HEK293T (cell line): Measurements from ENCODE around the gene CDH6.

Experiments
- CTCF ChIA-PET: fragments of 350-600 bp; formaldehyde crosslinking; extraction: SDS; loops from one replicate; lab custom pipeline; 2021; ENCODE audit warnings: antibody characterized with exemption, inconsistent platforms; lab: Yijun Ruan, JAX
- POLR2A ChIA-PET: fragments of 350-600 bp; formaldehyde crosslinking; extraction: SDS; loops from one replicate; lab custom pipeline; 2020; ENCODE audit warnings: antibody characterized with exemption, inconsistent platforms; lab: Yijun Ruan, JAX
- DNase-seq: peaks from one replicate; pipeline ENCODE4 v3.0.0; 2012; ENCODE audit warnings: mixed read lengths; ENCODE audit errors: extremely low spot score
- ARNT ChIP-seq: fragments of 450-650 bp; IDR thresholded peaks from 2 replicates; pipeline ENCODE4 v1.6.1; 2017; ENCODE audit warnings: mild to moderate bottlenecking
- BHLHE40 ChIP-seq: fragments of 450-650 bp; IDR thresholded peaks from 2 replicates; pipeline ENCODE4 v1.6.1; 2016; ENCODE audit warnings: mild to moderate bottlenecking, moderate library complexity, borderline replicate concordance
- CTBP1 ChIP-seq: fragments of 450-650 bp; IDR thresholded peaks from 2 replicates; pipeline ENCODE4 v1.6.1; 2016; ENCODE audit warnings: borderline replicate concordance
- ELF4 ChIP-seq: fragments of 450-650 bp; IDR thresholded peaks from 2 replicates; pipeline ENCODE4 v1.6.1; 2017; ENCODE audit warnings: antibody characterized with exemption
- FOXA1 ChIP-seq: fragments of 450-650 bp; IDR thresholded peaks from 2 replicates; pipeline ENCODE4 v1.6.1; 2016; ENCODE audit warnings: mild to moderate bottlenecking
- FOXK2 ChIP-seq: fragments of 450-650 bp; IDR thresholded peaks from 2 replicates; pipeline ENCODE4 v1.6.1; 2016; ENCODE audit warnings: mild to moderate bottlenecking
- FOXM1 ChIP-seq: fragments of 450-650 bp; IDR thresholded peaks from 2 replicates; pipeline ENCODE4 v1.6.1; 2017; ENCODE audit warnings: mild to moderate bottlenecking, borderline replicate concordance
- HDGF ChIP-seq: fragments of 450-650 bp; IDR thresholded peaks from 2 replicates; pipeline ENCODE4 v1.6.1; 2017; ENCODE audit warnings: antibody characterized with exemption, borderline replicate concordance
- L3MBTL2 ChIP-seq: fragments of 450-650 bp; conservative IDR thresholded peaks from 2 replicates; pipeline ENCODE4 v1.6.1; 2016; ENCODE audit warnings: mild to moderate bottlenecking
- LEF1 ChIP-seq: fragments of 450-650 bp; IDR thresholded peaks from 2 replicates; pipeline ENCODE4 v1.6.1; 2017; ENCODE audit warnings: mild to moderate bottlenecking, borderline replicate concordance
- NFRKB ChIP-seq: fragments of 450-650 bp; IDR thresholded peaks from 2 replicates; pipeline ENCODE4 v1.6.1; 2016; ENCODE audit warnings: mild to moderate bottlenecking, moderate library complexity
- PKNOX1 ChIP-seq: fragments of 450-650 bp; IDR thresholded peaks from 2 replicates; pipeline ENCODE4 v1.6.1; 2016
- SP1 ChIP-seq: fragments of 450-650 bp; IDR thresholded peaks from 2 replicates; pipeline ENCODE4 v1.6.1; 2017
- SUZ12 ChIP-seq: fragments of 450-650 bp; IDR thresholded peaks from 2 replicates; pipeline ENCODE4 v1.6.1; 2016; ENCODE audit warnings: mild to moderate bottlenecking
- TARDBP ChIP-seq: fragments of 450-650 bp; IDR thresholded peaks from 2 replicates; pipeline ENCODE4 v1.6.1; 2016
- ZNF384 ChIP-seq: fragments of 450-650 bp; IDR thresholded peaks from 2 replicates; pipeline ENCODE4 v1.6.1; 2016

The CDH6 gene

DNA sequence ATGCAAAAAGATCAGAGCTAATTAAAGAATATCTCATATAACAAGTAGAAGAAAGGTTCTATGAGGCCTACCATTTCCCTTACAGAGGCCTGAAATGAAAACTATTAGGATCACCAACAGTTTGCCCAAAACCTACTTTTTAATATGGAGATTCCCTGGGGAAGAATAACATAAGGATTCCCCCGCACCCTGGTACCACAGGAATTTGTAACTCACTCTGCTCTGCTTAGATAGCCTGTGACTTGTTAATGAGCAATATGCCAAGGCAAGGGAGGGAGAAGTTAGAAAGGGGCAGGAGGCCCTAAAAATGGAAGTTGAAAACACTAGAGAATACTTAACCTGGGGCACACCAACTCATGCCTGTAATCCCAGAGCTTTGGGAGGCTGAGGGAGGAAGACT is 107.0 kb downstream of the CDH6 start:
- no peak for DNase-seq
- ChIA-PET POLR2A (no interaction called here), CTCF (no interaction called here)
- TF ChIP-seq CTBP1 (no peak), LEF1 (no peak)

DNA sequence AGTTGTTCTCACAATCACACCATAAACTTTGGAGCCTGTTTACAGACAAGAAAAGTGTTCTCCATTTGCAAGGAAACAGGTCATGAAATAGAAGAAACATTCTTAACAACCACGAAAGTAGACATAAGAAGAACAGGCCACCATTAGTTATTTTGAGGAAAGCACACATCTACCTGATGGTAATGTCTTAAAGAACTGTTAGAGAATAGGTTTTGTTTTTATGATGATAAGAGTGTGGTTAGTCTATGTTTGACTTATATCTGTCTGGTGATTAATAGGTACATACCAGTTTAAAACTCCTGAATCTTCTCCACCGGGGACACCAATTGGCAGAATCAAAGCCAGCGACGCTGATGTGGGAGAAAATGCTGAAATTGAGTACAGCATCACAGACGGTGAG is 108.3 kb downstream of the CDH6 start:
- TF ChIP-seq BHLHE40: no peak
- TF ChIP-seq HDGF: no peak
- no peak for TF ChIP-seq FOXM1
- no peak for TF ChIP-seq TARDBP
- no peak for TF ChIP-seq PKNOX1
- no peak for TF ChIP-seq ARNT
- TF ChIP-seq ZNF384: no peak
- TF ChIP-seq NFRKB: no peak
- TF ChIP-seq LEF1: no peak
- TF ChIP-seq L3MBTL2: no peak
- ChIA-PET CTCF (no interaction called here), POLR2A (no interaction called here)
- DNase-seq: no peak

- DNase-seq: no peak
- POLR2A ChIA-PET: no interaction called here
- CTCF ChIA-PET: no interaction called here
- no peak for TF ChIP-seq PKNOX1
- no peak for TF ChIP-seq NFRKB
- TF ChIP-seq FOXM1: no peak
- no peak for TF ChIP-seq CTBP1
- no peak for TF ChIP-seq LEF1
- TF ChIP-seq HDGF: no peak
- no peak for TF ChIP-seq L3MBTL2
- no peak for TF ChIP-seq FOXA1
- no peak for TF ChIP-seq TARDBP
- TF ChIP-seq ARNT: no peak
- no peak for TF ChIP-seq ELF4
Observed at GRCh38 chr5:31303688-31304087, 110.2 kb downstream of the CDH6 start.

GRCh38 chr5:31317665-31318064 is 124.2 kb downstream of the CDH6 start:
- ChIA-PET CTCF (no interaction called here), POLR2A (no interaction called here)
- TF ChIP-seq FOXA1 (no peak), FOXK2 (no peak), NFRKB (no peak), SUZ12 (no peak), ELF4 (no peak)
- peak; percentile 11 for DNase-seq

DNA sequence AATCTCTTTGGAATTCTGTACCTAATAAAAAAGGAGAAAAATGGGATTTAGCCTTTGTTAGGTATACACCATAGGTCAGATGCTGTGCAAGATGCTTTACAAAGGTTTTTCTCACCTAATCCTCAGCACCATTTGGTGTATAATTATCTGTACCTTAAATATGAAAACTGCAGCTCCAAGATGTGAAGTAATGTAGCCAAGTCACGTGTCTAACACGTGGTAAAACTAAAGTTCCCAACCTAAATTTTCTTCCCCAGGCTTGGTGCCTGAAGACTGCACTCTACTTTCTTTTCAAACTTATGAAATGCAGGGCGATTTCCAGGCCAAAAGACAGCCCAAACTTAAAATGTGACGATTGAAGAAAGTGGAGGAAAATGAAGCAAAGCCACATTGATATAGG is 125.8 kb downstream of the CDH6 start:
- ChIA-PET POLR2A (no interaction called here), CTCF (no interaction called here)
- TF ChIP-seq SP1 (no peak), PKNOX1 (no peak), FOXA1 (no peak), L3MBTL2 (no peak), HDGF (no peak), LEF1 (no peak), SUZ12 (no peak), FOXM1 (no peak), ELF4 (no peak), TARDBP (no peak), ARNT (no peak), NFRKB (no peak), CTBP1 (no peak)
- no peak for DNase-seq

GRCh38 chr5:31322946-31323345 is 129.5 kb downstream of the CDH6 start:
- ChIA-PET CTCF (interaction anchor here (0.8 kb wide), 1 partner anchor 14 kb away, joined by 3 read pairs; no protein-coding TSS in a partner anchor), POLR2A (no interaction called here)
- DNase-seq: no peak
- TF ChIP-seq CTBP1 (no peak), LEF1 (no peak), ELF4 (no peak), BHLHE40 (no peak), FOXK2 (no peak)

DNA sequence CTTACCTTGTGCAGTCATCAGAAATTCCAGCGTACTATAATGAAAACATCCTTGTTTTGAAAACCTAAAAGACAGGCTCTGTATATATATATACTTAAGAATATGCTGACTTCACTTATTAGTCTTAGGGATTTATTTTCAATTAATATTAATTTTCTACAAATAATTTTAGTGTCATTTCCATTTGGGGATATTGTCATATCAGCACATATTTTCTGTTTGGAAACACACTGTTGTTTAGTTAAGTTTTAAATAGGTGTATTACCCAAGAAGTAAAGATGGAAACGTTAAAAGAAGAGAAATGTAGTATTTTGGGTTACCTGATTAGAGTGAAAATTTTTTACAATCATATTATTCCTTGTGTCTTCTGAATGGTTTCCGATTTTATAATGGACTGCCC is 131.4 kb downstream of the CDH6 start:
- CTCF ChIA-PET: no interaction called here

More for the DNA sequence above, 131.4 kb downstream of the CDH6 start:
- TF ChIP-seq L3MBTL2: no peak
- TF ChIP-seq FOXA1: no peak
- TF ChIP-seq NFRKB: no peak
- no peak for TF ChIP-seq ZNF384
- no peak for TF ChIP-seq SP1
- no peak for TF ChIP-seq FOXK2
- TF ChIP-seq ARNT: no peak
- no peak for TF ChIP-seq LEF1
- TF ChIP-seq FOXM1: no peak
- TF ChIP-seq TARDBP: no peak
- TF ChIP-seq PKNOX1: no peak
- no peak for TF ChIP-seq CTBP1
- TF ChIP-seq ELF4: no peak
- no peak for TF ChIP-seq SUZ12
- no peak for TF ChIP-seq HDGF
- DNase-seq: no peak
- POLR2A ChIA-PET: no interaction called here
